Stimulated activated CD4-positive, alpha-beta T cell treated with anti-CD3 and anti-CD28 coated beads, Interleukin-2, amount 100 ng/mL, for 24 hours (primary cell): ENCODE results near the gene SRSF8.
"Not testable (repeated sequence)": the region's sequence is repeated elsewhere in the genome, so short reads cannot be mapped to it uniquely, and the experiment has no call there.

Experiments used
- DNase-seq, 2 donors: peaks; one replicate each; pipeline ENCODE4 v3.0.0-alpha.2; 2020

SRSF8 gene

GRCh38 chr11:95066716-95067038 is at the start of gene SRSF8:
TSS of gene SRSF8 (plus strand) at chr11:95066919. CDS start at chr11:95067227, 308 bp downstream.
- DNase-seq = no peak

GRCh38 chr11:95021468-95021867 is 45.3 kb upstream of the SRSF8 start:
- not testable (repeated sequence) for DNase-seq

- DNase-seq = no peak
These were observed 41.8 kb upstream of the SRSF8 start, which contains the start of gene KDM4E for GRCh38 chr11:95024958-95025357. TSS of gene KDM4E (plus strand) at chr11:95025258. CDS start at chr11:95025558, 300 bp downstream.

- DNase-seq = not testable (repeated sequence)
These were observed 41.1 kb upstream of the SRSF8 start for GRCh38 chr11:95025594-95025993.

GRCh38 chr11:95028357-95028756 is 38.4 kb upstream of the SRSF8 start:
- DNase-seq = no peak

- no peak for DNase-seq
These were observed 33.7 kb upstream of the SRSF8 start for GRCh38 chr11:95033051-95033450.

- DNase-seq = no peak
These were observed 31.4 kb upstream of the SRSF8 start for GRCh38 chr11:95035316-95035715.

GRCh38 chr11:95037356-95038035 is 29.2 kb upstream of the SRSF8 start:
- DNase-seq = peak in 1 of 2 donors; percentile 10

GRCh38 chr11:95042239-95042638 is 24.5 kb upstream of the SRSF8 start:
- DNase-seq = no peak

GRCh38 chr11:95042906-95043305 is 23.8 kb upstream of the SRSF8 start:
- DNase-seq = no peak

- DNase-seq = no peak
These were observed 22.7 kb upstream of the SRSF8 start for GRCh38 chr11:95044010-95044409.

GRCh38 chr11:95045812-95046211 is 20.9 kb upstream of the SRSF8 start:
- DNase-seq = no peak

- DNase-seq = not testable (repeated sequence)
These were observed 17.6 kb upstream of the SRSF8 start, which contains the start of gene KDM4F for GRCh38 chr11:95049122-95049521. TSS of gene KDM4F (plus strand) at chr11:95049422.

GRCh38 chr11:95050595-95051202 is 16.0 kb upstream of the SRSF8 start:
- no peak for DNase-seq

GRCh38 chr11:95054356-95054755 is 12.4 kb upstream of the SRSF8 start:
- no peak for DNase-seq

GRCh38 chr11:95055283-95055897 is 11.3 kb upstream of the SRSF8 start:
- no peak for DNase-seq

- DNase-seq = no peak
These were observed 8.8 kb upstream of the SRSF8 start for GRCh38 chr11:95057959-95058358.

- no peak for DNase-seq
These were observed 8.1 kb upstream of the SRSF8 start for GRCh38 chr11:95058621-95059020.

GRCh38 chr11:95059046-95059445 is 7.7 kb upstream of the SRSF8 start:
- DNase-seq = no peak

GRCh38 chr11:95065336-95065735 is 1.4 kb upstream of the SRSF8 start:
- no peak for DNase-seq

- peak; percentile 80 to 81 for DNase-seq
These were observed 521 bp downstream of the SRSF8 start for GRCh38 chr11:95067039-95067840.

- no peak for DNase-seq
These were observed 1.1 kb downstream of the SRSF8 start for GRCh38 chr11:95067841-95068219.

- DNase-seq = peak; percentile 61 to 71
These were observed 1.8 kb downstream of the SRSF8 start for GRCh38 chr11:95068549-95068948.
